HG02870 (cell line): ENCODE measurements around the gene PIP5K1B.

ENCODE experiments used
- ATAC-seq: cut with Tn5 transposase; IDR thresholded peaks from one replicate; pipeline ENCODE4 v1.9.1; 2021; ENCODE audit warnings: mild to moderate bottlenecking, moderate library complexity; ENCODE audit not compliant: unreplicated experiment

PIP5K1B gene

DNA sequence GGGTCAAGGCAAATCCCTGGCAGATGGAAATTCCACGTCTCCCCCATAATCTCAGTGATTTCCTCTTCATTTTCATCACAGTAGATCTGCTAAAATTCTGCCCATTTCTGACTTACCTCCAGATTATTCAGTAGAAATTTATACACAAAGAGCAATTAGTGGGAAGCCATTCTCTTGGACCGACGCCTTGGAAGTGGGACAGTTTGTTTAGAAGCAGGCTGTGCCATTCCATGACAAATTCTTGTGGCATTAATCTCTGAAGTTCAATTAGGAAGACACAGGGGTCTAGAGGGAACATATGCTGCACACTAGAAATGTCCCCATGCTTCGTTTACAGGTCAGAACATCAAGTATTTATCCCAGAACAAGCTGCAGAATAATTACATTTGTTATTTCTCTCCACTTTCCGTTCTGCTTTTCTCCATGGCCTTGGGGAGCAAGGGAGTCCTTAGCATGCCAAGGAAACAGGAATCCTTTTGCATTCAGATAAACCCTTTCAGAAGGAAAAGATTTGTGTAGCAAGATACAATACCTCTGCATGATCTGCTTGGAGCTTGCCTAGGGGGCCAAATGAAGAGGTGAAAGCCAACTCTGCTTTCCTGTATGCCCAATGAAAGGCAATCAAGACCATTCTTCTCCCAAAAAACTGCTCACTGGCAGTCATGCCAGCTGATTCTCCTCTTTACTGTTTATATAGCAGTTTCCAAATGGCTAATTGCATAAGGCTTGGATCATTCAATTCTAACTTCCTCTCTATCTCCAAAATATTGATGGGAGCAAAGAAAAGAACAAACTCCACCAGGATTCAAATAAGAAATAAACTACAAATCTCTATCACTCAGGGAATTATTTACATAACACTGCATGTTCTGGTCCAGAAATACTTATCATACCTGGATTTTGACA lies 311.4 kb downstream of the PIP5K1B start:
- no peak for ATAC-seq

DNA sequence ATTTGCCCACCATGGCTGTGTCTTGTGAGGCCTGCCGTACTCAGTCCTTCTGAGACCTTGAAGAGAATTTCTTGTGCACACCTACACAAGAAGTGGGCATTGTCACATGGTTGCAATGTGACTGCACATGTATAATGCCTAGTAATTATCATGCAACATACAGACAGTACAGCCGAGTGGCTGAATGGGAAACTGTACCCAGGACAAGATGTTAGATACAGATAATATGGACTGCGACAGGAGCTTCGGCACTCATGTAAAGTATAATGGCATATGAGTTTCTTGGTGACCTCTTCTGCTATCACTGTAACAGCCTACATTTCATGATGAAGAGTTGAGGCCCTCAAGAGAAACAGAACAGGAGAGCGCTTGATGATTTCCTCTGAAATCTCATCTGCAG lies 313.7 kb downstream of the PIP5K1B start:
- ATAC-seq: no peak

DNA sequence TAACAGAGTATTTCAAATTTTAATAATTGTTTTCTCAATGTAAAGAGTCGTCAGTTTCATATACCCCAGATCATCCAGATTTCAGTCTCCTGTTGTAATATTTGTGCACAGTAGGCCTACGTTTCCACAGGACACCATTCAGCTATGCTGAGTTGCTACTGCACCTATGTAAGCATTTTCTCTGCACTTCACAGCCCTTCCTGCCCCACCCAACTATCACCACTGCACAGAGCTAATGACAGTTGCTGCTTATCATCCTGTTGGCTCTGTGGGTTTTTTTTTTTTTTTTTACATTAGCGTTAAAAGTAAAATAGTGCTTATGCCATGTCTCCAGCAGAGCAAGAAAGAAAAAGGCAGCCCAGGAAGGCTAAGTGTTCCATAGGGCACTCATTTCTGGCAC lies 314.8 kb downstream of the PIP5K1B start:
- ATAC-seq: no peak

DNA sequence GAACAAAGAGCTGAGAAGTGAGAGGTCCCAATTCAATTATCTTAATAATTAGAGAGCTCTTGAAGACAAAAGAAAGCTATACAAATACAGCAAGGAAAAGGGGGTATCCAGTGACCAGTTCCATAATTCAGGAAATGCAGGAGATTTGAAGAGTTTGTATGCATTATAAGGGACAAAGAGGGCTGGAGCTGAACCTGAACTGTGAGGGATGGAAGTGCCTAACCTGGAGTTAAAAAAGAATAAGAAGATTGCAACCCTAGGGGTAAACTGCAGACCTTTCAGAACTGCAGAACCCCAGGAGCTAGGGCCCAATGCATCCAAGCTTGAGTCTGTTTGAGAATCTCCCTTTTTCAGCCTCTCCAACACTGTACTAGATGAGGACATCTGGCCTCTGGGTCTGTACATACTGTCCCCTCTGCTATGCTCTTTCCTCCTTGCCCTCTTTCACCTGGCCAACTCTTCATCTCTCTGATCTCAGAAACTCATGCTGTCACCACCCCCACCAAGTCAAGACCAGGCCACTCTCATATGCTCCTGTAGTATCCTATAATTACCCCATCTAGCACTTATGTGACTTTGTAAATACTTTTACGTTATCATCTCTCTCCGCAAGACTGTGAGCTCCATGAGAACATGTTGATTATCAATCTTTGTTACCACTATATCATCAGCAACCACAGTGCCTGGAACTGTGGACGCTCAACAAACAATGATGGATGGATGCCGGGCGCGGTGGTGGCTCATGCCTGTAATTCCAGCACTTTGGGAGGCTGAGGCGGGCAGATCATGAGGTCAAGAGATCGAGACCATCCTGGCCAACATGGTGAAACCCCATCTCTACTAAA lies 315.5 kb downstream of the PIP5K1B start:
- no peak for ATAC-seq

DNA sequence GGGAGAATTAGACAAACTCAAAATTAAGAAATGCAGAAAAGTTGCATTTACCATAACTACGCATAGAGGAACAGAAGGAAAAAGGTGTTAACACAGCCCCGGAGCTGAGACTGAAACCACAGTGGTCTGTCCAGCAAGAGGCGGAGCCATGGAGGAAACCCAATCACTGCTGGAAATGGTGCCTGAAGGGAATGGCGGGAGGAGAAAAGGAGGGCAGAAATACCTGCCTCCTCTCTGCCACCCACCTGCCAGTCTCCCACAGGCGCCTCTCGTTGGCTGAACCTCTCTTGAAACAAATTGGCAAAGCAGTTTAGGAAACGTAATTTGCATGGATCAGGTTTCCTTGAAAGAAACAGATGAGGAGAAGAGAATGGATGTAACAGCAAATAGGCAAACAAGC lies 318.6 kb downstream of the PIP5K1B start:
- no peak for ATAC-seq

DNA sequence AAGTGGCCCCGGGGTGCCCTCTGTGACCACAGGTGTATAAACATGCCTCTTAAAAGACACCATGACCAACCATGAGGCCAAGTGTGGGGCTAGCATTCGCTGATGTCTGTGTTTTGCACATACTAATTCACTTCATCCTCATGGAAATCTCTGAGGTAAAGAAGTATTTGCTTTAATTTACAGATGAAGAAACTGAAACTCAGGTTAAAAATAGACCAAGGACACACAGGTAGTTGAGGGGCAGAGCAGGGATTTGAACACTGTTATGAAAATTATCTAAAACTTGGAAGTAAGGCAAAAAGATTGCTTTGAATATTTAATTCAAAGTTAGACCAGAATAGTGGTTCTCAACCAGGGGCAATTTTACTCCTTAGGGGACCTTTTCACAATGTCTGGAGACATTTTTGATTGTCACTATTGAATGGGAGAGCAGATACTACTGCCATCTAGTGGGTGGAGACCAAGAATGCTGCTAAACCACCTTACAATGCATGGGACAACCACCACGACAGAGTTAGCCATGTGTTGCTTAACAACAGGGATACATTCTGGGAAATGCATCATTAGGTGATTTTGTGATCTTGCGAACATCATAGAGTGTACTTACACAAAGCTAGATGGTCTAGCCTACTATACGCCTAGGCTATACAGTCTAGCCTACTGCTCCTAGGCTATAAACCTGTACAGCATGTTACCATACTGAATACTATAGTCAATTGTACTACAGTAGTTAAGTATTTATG lies 322.5 kb downstream of the PIP5K1B start:
- ATAC-seq: peak; percentile 60

DNA sequence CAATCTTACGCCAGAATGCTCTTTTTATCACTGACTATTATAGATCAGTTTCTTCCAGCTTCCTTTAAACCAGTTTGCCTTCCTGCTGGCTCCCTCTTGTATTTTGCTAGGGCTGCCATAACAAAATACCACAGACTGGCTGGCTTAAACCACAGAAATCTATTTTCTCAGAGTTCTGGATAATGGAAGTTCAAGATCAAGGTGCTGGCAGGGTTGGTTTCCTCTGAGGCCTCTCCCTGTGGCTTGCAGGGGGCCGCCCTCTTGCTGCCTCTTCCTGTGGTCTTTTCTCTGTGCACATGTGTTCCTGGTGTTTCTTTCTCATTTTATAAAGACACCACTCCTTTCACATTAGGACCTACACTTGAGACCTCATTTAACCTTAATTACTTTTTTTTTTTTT lies 323.7 kb downstream of the PIP5K1B start:
- no peak for ATAC-seq

DNA sequence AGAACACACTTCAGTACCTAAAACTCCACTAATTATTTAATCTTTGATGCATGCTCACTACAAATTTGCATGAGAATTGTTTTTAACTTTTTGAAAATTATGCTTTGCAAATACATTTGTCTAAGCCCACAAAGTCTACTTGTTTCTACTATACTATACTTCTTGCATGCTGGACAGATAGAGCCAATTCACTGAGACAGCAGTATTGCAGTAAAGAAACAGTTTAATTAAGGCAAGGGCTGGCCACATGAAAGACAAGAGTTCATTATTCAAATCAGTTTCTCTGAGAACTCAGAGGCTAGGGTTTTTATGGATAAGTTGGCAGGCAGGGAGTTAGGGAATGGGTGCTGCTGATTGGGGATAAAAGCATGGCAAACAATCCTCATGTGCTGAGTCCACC lies 324.5 kb downstream of the PIP5K1B start:
- ATAC-seq: no peak

DNA sequence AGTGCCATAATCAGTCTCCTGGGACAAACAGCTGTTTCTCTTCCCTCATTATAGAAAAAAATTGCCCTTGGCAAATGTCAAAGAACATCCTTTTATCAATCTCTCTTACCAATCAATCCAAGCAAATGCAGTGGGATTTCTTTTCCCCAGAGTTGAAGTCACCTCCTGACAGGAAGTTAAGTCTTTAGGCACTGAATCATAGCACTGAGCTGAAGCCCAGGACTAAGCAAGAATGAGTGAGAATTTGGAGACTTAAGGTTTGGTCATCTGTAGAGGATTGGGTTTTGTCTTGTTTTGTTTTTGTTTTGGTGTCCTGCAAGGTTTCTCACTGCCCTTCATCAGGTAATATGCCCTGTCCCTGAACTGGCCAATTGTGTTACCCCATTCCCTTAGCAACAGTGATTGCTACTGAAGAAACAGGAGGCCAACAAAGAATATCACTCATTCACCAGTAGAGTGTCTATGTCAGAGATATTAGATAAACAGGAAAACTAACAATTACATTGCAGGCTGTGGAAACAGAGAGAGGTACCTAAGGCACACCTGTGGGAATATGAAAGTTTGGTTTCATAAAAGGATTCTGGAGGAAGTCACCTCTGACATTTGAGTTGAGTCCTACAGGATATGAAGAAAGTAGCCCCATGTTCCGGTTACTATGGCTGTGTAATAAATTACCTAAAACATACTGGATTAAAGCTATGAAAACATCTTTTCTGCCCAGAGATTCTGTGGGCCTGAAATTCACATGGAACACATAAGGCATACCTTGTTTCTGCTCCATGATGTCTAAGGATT lies 326.0 kb downstream of the PIP5K1B start:
- ATAC-seq: no peak

DNA sequence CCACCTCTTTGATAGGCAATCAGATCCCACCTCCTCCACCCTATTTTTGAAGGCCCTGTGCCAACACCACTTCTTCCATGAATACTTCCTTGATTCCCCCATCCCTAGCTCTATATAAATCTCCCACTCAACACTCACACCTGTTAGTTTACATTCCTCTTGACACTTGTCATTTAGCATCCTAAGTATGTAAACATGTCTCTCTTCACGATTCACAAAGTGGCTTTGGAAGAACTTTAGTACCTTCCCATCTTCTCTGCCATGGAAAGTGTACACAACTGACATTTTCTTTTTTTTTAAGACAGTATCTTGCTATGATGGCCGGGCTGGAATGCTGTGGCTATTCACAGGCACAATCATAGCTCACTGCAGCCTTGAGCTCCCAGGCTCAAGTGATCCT lies 329.0 kb downstream of the PIP5K1B start:
- no peak for ATAC-seq

DNA sequence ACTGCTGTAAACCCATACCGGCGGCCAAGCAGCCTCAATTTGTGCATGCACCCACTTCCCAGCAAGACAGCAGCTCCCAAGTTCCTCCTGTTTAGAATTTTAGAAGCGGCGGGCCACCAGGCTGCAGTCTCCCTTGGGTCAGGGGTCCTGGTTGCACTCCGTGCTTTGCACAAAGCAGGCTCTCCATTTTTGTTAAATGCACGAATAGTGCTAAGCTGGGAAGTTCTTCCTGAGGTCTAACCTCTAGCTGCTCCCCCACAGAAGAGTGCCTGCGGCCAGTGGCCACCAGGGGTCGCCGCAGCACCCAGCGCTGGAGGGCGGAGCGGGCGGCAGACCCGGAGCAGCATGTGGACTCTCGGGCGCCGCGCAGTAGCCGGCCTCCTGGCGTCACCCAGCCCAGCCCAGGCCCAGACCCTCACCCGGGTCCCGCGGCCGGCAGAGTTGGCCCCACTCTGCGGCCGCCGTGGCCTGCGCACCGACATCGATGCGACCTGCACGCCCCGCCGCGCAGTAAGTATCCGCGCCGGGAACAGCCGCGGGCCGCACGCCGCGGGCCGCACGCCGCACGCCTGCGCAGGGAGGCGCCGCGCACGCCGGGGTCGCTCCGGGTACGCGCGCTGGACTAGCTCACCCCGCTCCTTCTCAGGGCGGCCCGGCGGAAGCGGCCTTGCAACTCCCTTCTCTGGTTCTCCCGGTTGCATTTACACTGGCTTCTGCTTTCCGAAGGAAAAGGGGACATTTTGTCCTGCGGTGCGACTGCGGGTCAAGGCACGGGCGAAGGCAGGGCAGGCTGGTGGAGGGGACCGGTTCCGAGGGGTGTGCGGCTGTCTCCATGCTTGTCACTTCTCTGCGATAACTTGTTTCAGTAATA lies 330.6 kb downstream of the PIP5K1B start, which contains the start of gene FXN:
Gene FXN, plus strand, starts transcription at position 315 of the 871 bp plus-strand sequence. Its CDS starts 31 bp downstream, at position 346.
- peak; percentile 89 for ATAC-seq

DNA sequence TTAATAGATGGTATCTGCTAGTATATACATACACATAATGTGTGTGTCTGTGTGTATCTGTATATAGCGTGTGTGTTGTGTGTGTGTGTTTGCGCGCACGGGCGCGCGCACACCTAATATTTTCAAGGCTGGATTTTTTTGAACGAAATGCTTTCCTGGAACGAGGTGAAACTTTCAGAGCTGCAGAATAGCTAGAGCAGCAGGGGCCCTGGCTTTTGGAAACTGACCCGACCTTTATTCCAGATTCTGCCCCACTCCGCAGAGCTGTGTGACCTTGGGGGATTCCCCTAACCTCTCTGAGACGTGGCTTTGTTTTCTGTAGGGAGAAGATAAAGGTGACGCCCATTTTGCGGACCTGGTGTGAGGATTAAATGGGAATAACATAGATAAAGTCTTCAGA lies 331.3 kb downstream of the PIP5K1B start:
- peak; percentile 30 for ATAC-seq

DNA sequence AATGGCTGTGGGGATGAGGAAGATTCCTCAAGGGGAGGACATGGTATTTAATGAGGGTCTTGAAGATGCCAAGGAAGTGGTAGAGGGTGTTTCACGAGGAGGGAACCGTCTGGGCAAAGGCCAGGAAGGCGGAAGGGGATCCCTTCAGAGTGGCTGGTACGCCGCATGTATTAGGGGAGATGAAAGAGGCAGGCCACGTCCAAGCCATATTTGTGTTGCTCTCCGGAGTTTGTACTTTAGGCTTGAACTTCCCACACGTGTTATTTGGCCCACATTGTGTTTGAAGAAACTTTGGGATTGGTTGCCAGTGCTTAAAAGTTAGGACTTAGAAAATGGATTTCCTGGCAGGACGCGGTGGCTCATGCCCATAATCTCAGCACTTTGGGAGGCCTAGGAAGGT lies 331.8 kb downstream of the PIP5K1B start:
- no peak for ATAC-seq

DNA sequence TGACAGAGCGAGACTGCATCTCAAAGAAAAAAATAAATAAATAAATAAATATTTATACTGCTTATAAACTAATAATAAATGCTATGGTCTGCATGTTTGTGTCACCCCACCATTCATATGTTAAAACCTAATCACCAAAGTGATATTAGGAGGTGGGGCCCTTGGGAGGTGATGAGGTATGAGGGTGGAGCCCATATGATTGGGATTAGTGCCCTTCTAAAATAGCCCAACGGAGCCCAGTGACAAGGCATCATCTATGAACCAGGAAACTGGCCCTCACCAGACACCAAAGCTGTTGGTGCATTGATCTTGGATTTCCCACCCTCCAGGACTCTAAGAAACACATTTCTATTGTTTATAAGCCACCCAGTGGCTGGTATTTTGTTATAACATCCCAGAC lies 335.6 kb downstream of the PIP5K1B start:
- ATAC-seq: no peak

DNA sequence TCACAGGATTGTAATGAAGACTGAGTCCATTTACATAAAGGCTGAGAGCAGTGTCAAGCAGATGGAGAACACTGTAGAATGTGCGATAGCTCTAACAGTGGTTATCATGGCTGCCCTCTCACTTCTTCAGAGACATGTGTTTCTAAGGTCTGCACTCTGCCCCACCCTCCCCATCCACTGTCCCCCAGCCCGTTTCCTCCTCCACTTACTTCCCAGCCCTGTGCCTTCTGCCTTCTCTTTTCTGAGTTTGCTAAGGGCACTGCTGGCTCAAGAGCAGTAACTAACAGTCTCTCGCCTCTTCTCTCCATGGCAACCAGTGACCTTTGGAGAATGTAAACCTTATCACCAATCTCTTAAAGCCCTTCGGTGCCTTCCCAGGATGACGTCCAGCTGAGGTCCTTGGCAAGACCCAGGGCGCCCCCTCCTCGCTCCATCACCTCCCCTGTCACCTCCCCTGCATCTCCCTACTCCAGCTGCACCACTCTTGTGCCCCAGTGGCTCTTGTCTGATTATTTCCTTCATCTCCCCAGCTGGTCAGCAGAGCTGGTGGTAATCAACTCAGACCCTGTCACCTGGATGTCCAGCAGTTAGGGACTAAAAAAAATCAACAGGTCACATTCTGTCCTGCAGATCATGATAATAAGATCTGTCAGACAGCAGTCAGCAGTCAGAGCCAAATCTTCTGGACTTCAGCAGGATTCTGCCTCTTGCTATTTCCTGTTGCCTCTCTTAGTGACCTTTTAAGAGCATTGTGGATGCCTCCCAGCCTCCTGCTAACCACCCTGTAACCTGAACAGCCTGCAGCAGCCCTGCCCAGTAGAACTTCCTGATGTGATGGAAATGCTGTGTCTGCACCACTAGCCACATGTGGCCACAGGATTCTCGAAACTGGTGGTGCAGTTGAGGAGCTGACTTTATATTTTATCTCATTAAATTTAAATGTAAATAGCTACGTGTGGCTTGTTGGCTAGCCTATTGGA lies 339.5 kb downstream of the PIP5K1B start:
- ATAC-seq: no peak

DNA sequence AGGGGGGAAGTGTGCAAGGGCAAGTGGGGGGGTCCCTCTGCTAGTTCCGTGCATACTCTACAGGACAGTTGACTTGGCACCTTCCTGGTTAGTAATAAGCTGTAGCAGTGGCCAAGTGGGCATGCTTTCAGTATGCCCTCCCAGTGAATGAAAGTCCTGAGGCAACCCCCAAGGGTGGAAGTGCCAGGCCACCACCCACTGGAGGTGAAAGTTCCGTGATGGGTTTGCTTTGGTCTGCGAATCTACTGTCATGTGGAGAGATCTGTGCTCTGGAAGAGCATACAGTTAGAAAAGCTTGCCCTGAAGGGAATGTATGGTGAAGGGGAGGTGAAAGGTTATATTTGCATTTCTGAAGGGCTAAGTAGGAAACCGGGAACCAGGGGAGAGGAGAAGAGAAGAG lies 340.8 kb downstream of the PIP5K1B start:
- ATAC-seq: no peak

DNA sequence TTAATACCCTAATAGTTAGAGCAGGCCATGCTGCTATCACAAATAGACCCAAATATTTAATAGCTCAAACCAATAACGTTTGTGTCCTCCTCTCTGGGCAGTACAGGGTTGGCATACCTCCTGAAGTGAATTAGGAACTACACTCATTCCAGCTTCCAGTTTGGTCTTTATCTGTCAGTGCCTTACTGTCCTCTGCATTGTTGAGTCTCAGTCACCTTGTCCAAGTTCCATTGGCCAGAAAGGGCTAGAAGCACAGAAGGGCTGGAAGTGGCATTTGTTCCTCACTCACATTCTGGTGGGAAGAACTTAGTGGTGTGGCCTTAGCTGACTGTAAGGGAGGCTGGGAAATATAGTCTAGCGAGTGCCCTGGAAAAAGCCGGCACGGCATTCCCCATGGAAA lies 341.7 kb downstream of the PIP5K1B start:
- no peak for ATAC-seq

DNA sequence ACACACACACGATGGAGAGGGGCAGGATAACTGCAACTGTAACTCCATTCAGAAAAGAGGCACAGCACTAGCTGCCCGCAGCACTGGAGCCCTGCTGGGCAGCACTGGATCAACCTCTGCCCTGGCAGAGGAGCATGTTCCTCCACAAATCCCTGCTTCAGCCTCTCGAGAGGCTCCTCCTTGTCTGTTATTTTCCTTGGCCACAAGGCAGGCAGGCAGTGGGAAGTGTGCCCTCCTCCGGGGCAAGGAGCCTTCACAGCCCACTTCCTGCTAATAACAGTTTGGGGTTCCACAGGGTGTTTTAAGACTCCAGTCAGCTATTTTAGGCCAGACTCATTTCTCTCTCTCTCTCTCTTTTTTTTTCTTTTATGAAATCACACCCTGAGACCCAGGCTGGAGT lies 342.3 kb downstream of the PIP5K1B start:
- no peak for ATAC-seq
